OCI-LY3 (cell line): ENCODE measurements around the gene SPECC1.

Experiments used
- EZH2phosphoT487 ChIP-seq: fragments of 200-600 bp; shearing (Covaris generic); IDR thresholded peaks from 2 replicates; pipeline ENCODE4 v1.6.1; 2018; ENCODE audit warnings: antibody characterized with exemption, mixed run types, low read depth
- TF ChIP-seq, protein P1 (sequence below): fragments of 200-600, 300-600 bp; sonication (generic); IDR thresholded peaks from 2 replicates; pipeline ENCODE4 v1.5.1; 2014; ENCODE audit warnings: antibody characterized with exemption, low read length, low read depth

GRCh38 chr17:20184977-20185619 lies 175.9 kb downstream of the SPECC1 start:
- TF ChIP-seq, protein P1, sequence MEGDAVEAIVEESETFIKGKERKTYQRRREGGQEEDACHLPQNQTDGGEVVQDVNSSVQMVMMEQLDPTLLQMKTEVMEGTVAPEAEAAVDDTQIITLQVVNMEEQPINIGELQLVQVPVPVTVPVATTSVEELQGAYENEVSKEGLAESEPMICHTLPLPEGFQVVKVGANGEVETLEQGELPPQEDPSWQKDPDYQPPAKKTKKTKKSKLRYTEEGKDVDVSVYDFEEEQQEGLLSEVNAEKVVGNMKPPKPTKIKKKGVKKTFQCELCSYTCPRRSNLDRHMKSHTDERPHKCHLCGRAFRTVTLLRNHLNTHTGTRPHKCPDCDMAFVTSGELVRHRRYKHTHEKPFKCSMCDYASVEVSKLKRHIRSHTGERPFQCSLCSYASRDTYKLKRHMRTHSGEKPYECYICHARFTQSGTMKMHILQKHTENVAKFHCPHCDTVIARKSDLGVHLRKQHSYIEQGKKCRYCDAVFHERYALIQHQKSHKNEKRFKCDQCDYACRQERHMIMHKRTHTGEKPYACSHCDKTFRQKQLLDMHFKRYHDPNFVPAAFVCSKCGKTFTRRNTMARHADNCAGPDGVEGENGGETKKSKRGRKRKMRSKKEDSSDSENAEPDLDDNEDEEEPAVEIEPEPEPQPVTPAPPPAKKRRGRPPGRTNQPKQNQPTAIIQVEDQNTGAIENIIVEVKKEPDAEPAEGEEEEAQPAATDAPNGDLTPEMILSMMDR = no peak
- TF ChIP-seq EZH2phosphoT487 = no peak
